Testis (tissue), 2 donors: ENCODE results near the gene TENM4.

Experiments used
- POLR2A ChIP-seq: fragments of 450-650 bp; IDR thresholded peaks from one replicate; pipeline ENCODE4 v1.6.1; 2017; ENCODE audit warnings: antibody characterized with exemption, mild to moderate bottlenecking, moderate library complexity
- TF ChIP-seq, protein P1 (sequence below), 3 experiments: fragments of 450-650 bp in 2 of 3; fragments of 200-600 bp in 1 of 3; sonication (generic) in 1 of 3; IDR thresholded peaks; one replicate each; pipeline ENCODE4 v1.5.1; 2016 to 2019; ENCODE audit warnings: antibody characterized with exemption in 3 of 3, mild to moderate bottlenecking in 2 of 3, moderate library complexity in 1 of 3

DNA sequence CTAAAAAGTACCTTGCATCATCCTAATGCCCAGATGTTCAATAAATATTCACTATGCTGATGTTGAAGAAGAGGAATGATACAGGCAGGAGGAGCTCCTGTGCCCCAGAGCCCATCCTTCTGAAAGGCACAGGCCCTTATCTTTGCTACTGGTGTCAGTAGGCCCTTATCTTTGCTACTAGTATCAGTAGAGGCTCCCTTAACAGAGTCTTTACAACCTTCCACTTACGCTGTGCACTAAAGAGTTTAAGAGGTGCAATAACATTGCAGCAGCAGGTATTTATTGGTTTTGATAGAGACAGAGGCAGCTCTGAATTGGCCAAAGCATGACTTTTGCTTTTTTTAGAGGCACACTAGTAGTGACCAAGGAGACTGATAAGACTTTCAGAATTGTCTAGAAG, 174.4 kb downstream of the TENM4 start:
- TF ChIP-seq, protein P1, sequence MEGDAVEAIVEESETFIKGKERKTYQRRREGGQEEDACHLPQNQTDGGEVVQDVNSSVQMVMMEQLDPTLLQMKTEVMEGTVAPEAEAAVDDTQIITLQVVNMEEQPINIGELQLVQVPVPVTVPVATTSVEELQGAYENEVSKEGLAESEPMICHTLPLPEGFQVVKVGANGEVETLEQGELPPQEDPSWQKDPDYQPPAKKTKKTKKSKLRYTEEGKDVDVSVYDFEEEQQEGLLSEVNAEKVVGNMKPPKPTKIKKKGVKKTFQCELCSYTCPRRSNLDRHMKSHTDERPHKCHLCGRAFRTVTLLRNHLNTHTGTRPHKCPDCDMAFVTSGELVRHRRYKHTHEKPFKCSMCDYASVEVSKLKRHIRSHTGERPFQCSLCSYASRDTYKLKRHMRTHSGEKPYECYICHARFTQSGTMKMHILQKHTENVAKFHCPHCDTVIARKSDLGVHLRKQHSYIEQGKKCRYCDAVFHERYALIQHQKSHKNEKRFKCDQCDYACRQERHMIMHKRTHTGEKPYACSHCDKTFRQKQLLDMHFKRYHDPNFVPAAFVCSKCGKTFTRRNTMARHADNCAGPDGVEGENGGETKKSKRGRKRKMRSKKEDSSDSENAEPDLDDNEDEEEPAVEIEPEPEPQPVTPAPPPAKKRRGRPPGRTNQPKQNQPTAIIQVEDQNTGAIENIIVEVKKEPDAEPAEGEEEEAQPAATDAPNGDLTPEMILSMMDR (IDR thresholded peaks at IDR 0.05), result no peak
- no peak for TF ChIP-seq POLR2A
